HG03575 (cell line): ENCODE results near the gene GGTLC3.
"Not testable (repeated sequence)": the region's sequence is repeated elsewhere in the genome, so short reads cannot be mapped to it uniquely, and the experiment has no call there.

ENCODE experiments used
- ATAC-seq: cut with Tn5 transposase; IDR thresholded peaks from one replicate; pipeline ENCODE4 v1.9.1; 2021; ENCODE audit not compliant: unreplicated experiment, insufficient number of reproducible peaks, low FRiP score; ENCODE audit errors: extremely low read depth

GGTLC3 gene

GRCh38 chr22:18523328-18523727 lies 5.4 kb upstream of the GGTLC3 start:
- ATAC-seq: not testable (repeated sequence)

DNA sequence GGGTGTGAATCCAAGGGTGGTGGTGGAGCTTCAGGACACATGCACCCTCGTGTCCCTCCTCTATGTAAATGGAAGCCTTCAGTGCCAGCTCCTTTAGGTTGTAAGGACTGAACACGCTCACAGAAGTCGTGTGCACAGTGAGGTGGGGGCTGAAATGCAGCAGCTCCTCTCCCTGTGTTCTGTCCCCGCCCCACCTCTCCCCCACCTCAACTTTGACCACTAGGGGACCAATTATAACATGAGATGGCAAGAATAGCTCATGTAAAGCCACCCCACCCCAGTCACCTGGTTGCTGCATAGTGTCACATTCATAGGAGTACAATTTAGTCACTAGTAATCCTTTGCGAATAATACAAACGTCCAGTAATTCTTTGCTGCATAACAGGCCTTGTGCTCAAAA lies 4.8 kb upstream of the GGTLC3 start:
- ATAC-seq: not testable (repeated sequence)

DNA sequence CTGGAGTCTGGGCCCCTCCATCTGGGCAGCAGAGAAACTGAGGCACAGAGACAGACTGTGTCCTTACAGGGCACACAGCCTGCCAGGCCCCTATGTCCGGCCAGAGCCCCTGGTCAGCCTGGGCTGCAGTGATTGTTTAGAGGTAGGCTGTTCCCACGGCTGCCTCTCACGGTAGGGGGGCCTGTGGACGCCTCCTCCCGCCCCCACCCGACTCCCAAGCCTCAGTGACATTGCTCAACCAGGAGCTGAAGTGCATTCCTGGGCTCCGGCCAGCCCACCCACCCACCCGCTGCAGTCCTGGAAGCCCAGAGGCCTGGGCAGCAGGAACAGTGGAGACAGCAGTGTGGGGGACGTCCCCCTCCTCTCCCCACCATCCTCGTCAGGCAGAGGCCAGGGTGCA lies 4.5 kb downstream of the GGTLC3 start:
- not testable (repeated sequence) for ATAC-seq

- not testable (repeated sequence) for ATAC-seq
Observed at GRCh38 chr22:18512378-18512777, 5.6 kb downstream of the GGTLC3 start.

DNA sequence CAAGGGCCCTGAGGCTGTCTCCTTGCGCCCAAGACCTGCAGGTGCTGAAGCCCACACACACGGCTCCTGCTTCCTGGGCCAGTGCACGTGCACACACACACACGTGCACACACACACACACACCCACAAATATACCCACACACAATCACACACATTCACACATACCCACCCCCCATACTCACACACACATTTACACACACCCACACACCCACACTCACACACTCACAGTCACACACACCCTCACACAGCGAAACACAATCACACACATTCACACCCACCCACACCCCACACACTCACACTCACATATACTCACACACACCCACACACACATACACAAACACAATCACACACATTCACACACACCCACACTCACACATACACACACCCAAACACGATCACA lies 6.6 kb downstream of the GGTLC3 start:
- not testable (repeated sequence) for ATAC-seq

GRCh38 chr22:18496227-18496626 lies 21.7 kb downstream of the GGTLC3 start:
- not testable (repeated sequence) for ATAC-seq
